B cell (primary cell): ENCODE measurements around the gene BCOR. TPM values are rescaled to one million over a fixed set of nuclear protein-coding genes. Genes with fewer than 3 reads are reported as not detected.

ENCODE experiments used
- ATAC-seq: fragments of 200-7000 bp; cut with Tn5 transposase; one replicate; pipeline ENCODE4 v1.10.0; 2021; ENCODE audit warnings: low read depth, mild to moderate bottlenecking, moderate number of reproducible peaks, moderate library complexity
- CTCF ChIA-PET: fragments of 350-600 bp; sonication (Branson Sonifier 250); formaldehyde crosslinking; loops from one replicate; lab custom pipeline; 2021; ENCODE audit warnings: antibody characterized with exemption, inconsistent platforms; lab: Charles Lee
- POLR2A ChIA-PET: fragments of 350-600 bp; sonication (Branson Sonifier 250); formaldehyde crosslinking; loops from one replicate; lab custom pipeline; 2021; ENCODE audit warnings: antibody characterized with exemption; lab: Charles Lee
- DNase-seq: peaks from one replicate; pipeline ENCODE4 v3.0.0; 2013
- H2AFZ ChIP-seq: 2 replicates; pipeline ENCODE4 v1.6.1; 2012; ENCODE audit warnings: mild to moderate bottlenecking, low read depth, low read length; ENCODE audit not compliant: insufficient read depth, poor library complexity, severe bottlenecking
- H3K27ac ChIP-seq, 2 donors: 1 replicate in 1 of 2; 2 replicates in 1 of 2; pipeline ENCODE4 v1.5.1; 2012 to 2013; ENCODE audit warnings: low read length in 2 of 2, mild to moderate bottlenecking in 2 of 2, moderate library complexity in 1 of 2
- H3K27me3 ChIP-seq, 4 experiments: fragments of 200-600 bp in 1 of 4; sonication (generic) in 1 of 4; replicated peaks in 1 of 4; 1 replicate in 2 of 4; 2 replicates in 2 of 4; pipeline versions ENCODE4 v1.6.1 to v1.7.0; 2013 to 2016; ENCODE audit warnings: low read length in 3 of 4, mild to moderate bottlenecking in 2 of 4, mixed read lengths in 1 of 4, moderate library complexity in 1 of 4; ENCODE audit not compliant: insufficient read depth in 4 of 4, control insufficient read depth in 3 of 4; ENCODE audit errors: control extremely low read depth in 1 of 4
- H3K36me3 ChIP-seq, 2 experiments: replicated peaks in 1 of 2; 1 replicate in 1 of 2; 2 replicates in 1 of 2; pipeline versions ENCODE4 v1.6.1 to v1.7.1; 2013; ENCODE audit warnings: low read length in 1 of 2; ENCODE audit not compliant: insufficient read depth in 2 of 2, control insufficient read depth in 1 of 2; ENCODE audit errors: control extremely low read depth in 1 of 2, extremely low read depth in 1 of 2
- H3K4me1 ChIP-seq, 2 donors: fragments of 200-600 bp in 1 of 2; sonication (generic) in 1 of 2; 1 replicate in 1 of 2; 2 replicates in 1 of 2; pipeline versions ENCODE4 v1.5.1 to v1.6.1; 2013 to 2017; ENCODE audit warnings: low read length in 2 of 2; ENCODE audit not compliant: control insufficient read depth in 2 of 2, insufficient read depth in 2 of 2
- H3K4me2 ChIP-seq: replicated peaks from 2 replicates; pipeline ENCODE3; 2012; ENCODE audit warnings: mild to moderate bottlenecking, low read depth, low read length; ENCODE audit not compliant: poor library complexity, severe bottlenecking
- H3K4me3 ChIP-seq, 5 experiments: fragments of 200-600 bp in 1 of 5; sonication (generic) in 1 of 5; 1 replicate in 3 of 5; 2 replicates in 2 of 5; pipeline versions ENCODE4 v1.5.1 to v1.7.0; 2011 to 2016; ENCODE audit warnings: low read length in 4 of 5, mild to moderate bottlenecking in 4 of 5, low read depth in 2 of 5, control low read depth in 1 of 5, moderate library complexity in 1 of 5; ENCODE audit not compliant: insufficient read depth in 1 of 5; ENCODE audit errors: control extremely low read depth in 1 of 5, extremely low read depth in 1 of 5
- H3K79me2 ChIP-seq: fragments of 200-600 bp; sonication (generic); one replicate; pipeline ENCODE4 v1.6.0; 2016; ENCODE audit warnings: low read length; ENCODE audit not compliant: control insufficient read depth, insufficient read depth
- H3K9ac ChIP-seq: fragments of 200-600 bp; sonication (generic); 2 replicates; pipeline ENCODE4 v1.6.1; 2017; ENCODE audit warnings: mild to moderate bottlenecking, low read length, moderate library complexity
- H3K9me3 ChIP-seq, 3 donors: one replicate each; pipeline versions ENCODE4 v1.6.1 to v1.7.1; 2013; ENCODE audit warnings: low read length in 2 of 3; ENCODE audit not compliant: control insufficient read depth in 2 of 3, insufficient read depth in 1 of 3; ENCODE audit errors: control extremely low read depth in 1 of 3
- H4K20me1 ChIP-seq: 2 replicates; pipeline ENCODE4 v1.6.0; 2012; ENCODE audit warnings: mild to moderate bottlenecking, low read length; ENCODE audit not compliant: insufficient read depth, control insufficient read depth, poor library complexity, severe bottlenecking
- H3K27ac Mint-ChIP-seq: one replicate; pipeline ENCODE4 v1.8.0; 2021; ENCODE audit warnings: mixed read lengths
- H3K27me3 Mint-ChIP-seq: one replicate; pipeline ENCODE4 v1.8.0; 2021; ENCODE audit warnings: mixed read lengths
- H3K4me1 Mint-ChIP-seq: one replicate; pipeline ENCODE4 v1.8.0; 2021; ENCODE audit warnings: mixed read lengths
- H3K4me3 Mint-ChIP-seq: one replicate; pipeline ENCODE4 v1.8.0; 2021; ENCODE audit warnings: mixed read lengths
- H3K9me3 Mint-ChIP-seq: one replicate; pipeline ENCODE4 v1.8.0; 2022; ENCODE audit warnings: mixed read lengths; ENCODE audit not compliant: insufficient read depth
- EZH2 ChIP-seq: IDR thresholded peaks from 2 replicates; pipeline ENCODE4 v1.6.1; 2012; ENCODE audit warnings: borderline replicate concordance, low read depth, mild to moderate bottlenecking, moderate library complexity, low read length; ENCODE audit not compliant: insufficient read depth, poor library complexity, severe bottlenecking
- WGBS: methylation state at CpG from one replicate; pipeline ENCODE4 v1.1.5; 2013; ENCODE audit warnings: missing lambda C conversion rate; ENCODE audit not compliant: insufficient coverage; 5-methylcytosine and 5-hydroxymethylcytosine counted together
- intact Hi-C: fragments of 100-400 bp; cut with micrococcal nuclease; formaldehyde crosslinking; loops from one replicate; pipeline ENCODE4 v1.10.0; 2022
- polyA plus RNA-seq: library from polyadenylated mRNA; depleted of rRNA; stranded (reverse); fragments of >200 nt; gene quantifications from 2 replicates; pipeline ENCODE4 v1.2.3, GENCODE V29; 2012
- total RNA-seq, 2 donors: library from RNA; stranded (reverse); fragments of 120-200 nt in 1 of 2; gene quantifications; 1 replicate in 1 of 2; 2 replicates in 1 of 2; pipeline versions ENCODE4 v1.2.3 to v1.2.4, GENCODE V29; 2013 to 2022
- TF ChIP-seq, protein P1 (sequence below): fragments of 200-600 bp; IDR thresholded peaks from one replicate; pipeline ENCODE4 v1.8.0; 2022; ENCODE audit warnings: antibody characterized with exemption, mild to moderate bottlenecking

Gene BCOR
- total and polyA plus RNA-seq, 2 donors (not counting 1 experiment from before 2014, with no cell fraction given): 19.0 to 65.3 TPM

DNA sequence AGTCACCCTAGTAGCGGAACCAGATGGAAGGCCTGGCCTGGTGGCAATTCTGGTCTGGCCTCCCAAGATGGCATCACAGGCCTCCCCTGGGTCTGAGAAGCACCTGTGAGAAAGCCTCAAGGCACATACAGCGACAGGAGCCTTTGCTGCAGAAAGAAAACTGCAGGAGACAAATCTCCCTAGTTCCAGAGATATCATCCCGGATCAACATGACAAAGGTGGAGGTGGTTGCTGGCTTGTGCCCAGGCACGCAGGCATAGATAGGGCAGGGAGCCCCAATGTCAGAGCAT lies 93.6 kb downstream of the BCOR start:
- H3K4me3 ChIP-seq: no peak overlapping the region
- no peaks in the 10 kb centered on the region for H3K79me2 ChIP-seq
- TF ChIP-seq, protein P1, sequence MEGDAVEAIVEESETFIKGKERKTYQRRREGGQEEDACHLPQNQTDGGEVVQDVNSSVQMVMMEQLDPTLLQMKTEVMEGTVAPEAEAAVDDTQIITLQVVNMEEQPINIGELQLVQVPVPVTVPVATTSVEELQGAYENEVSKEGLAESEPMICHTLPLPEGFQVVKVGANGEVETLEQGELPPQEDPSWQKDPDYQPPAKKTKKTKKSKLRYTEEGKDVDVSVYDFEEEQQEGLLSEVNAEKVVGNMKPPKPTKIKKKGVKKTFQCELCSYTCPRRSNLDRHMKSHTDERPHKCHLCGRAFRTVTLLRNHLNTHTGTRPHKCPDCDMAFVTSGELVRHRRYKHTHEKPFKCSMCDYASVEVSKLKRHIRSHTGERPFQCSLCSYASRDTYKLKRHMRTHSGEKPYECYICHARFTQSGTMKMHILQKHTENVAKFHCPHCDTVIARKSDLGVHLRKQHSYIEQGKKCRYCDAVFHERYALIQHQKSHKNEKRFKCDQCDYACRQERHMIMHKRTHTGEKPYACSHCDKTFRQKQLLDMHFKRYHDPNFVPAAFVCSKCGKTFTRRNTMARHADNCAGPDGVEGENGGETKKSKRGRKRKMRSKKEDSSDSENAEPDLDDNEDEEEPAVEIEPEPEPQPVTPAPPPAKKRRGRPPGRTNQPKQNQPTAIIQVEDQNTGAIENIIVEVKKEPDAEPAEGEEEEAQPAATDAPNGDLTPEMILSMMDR: no peak
- no peak for TF ChIP-seq EZH2
- ATAC-seq (no peak), DNase-seq (no peak)
- H3K9me3 Mint-ChIP-seq: no peaks in the 10 kb centered on the region
- ChIA-PET CTCF (no interaction called here), POLR2A (no interaction called here)
- intact Hi-C loops: no loop called here
- H2AFZ ChIP-seq: no peak overlapping the region
- no peaks in the 10 kb centered on the region for H3K9me3 ChIP-seq
- no peak overlapping the region for H3K9ac ChIP-seq
- H3K36me3 ChIP-seq: no peaks in the 10 kb centered on the region
- 100% methylated on average over 1 of the region's 4 CpGs for WGBS
- H3K4me1 ChIP-seq: peaks cover 29 to 30% of the 10 kb centered on the region in 2 donors
- H3K27ac ChIP-seq: no peak overlapping the region
- H3K27me3 Mint-ChIP-seq: peaks cover 13% of the 10 kb centered on the region
- H3K4me1 Mint-ChIP-seq: peaks cover 19% of the 10 kb centered on the region
- H3K4me2 ChIP-seq: no peak overlapping the region
- no peaks in the 10 kb centered on the region for H4K20me1 ChIP-seq
- no peak overlapping the region for H3K27ac Mint-ChIP-seq
- H3K27me3 ChIP-seq: peaks cover 0 to 38% (median 15%) of the 10 kb centered on the region in 4 experiments
- H3K4me3 Mint-ChIP-seq: peak overlapping the region; percentile 10

DNA sequence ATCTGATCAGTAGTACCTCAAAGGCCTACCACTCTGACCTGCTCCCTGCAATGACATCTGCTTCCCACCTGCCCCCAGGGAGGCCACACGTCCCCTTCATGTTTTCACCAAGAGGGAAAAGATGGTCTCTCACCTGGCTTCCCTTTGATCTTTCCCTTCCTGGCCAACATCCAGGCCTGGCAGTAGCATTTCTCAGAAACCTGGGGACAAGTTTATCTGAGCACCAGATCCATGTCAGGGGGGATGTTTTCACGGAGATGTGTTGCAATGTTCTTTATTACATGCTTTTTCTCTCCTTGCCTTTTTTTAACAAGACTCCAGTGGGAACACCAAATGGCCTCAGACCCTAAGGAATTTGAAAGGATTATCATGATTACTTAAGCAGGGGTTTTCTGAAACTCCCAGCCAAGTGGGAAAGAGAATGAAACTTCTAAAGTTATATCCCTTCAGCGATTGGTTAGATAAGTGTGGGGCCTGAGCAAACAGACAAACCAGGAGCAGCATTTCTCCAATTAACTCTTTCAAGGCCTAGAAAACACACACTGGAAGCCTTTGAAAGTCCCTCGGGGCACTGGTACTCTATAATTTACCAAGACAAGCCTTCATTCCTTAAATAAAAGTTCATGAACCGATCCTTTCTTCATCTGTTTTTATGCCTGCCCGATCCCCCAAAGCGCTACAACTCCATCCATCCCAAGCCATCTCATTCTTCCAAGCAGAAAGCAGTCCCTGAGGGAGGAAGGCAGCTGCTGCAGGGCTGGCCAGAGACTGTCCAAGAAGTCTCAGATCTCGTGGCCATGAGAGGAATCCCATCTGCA lies 94.1 kb downstream of the BCOR start:
- POLR2A ChIA-PET: no interaction called here
- no peak overlapping the region for H3K9ac ChIP-seq
- CTCF ChIA-PET: no interaction called here
- no peaks in the 10 kb centered on the region for H4K20me1 ChIP-seq
- H3K9me3 ChIP-seq: no peaks in the 10 kb centered on the region
- Mint-ChIP-seq H3K9me3 (no peaks in the 10 kb centered on the region), H3K4me1 (peaks cover 16% of the 10 kb centered on the region), H3K27ac (no peak overlapping the region), H3K4me3 (no peak overlapping the region), H3K27me3 (peaks cover 13% of the 10 kb centered on the region)
- WGBS: 80% methylated on average over 3 of the region's 8 CpGs
- peaks cover 23 to 24% of the 10 kb centered on the region in 2 donors for H3K4me1 ChIP-seq
- TF ChIP-seq EZH2: no peak
- TF ChIP-seq, protein P1: no peak
- no peak overlapping the region for H3K4me3 ChIP-seq
- no peak overlapping the region for H3K4me2 ChIP-seq
- DNase-seq (no peak), ATAC-seq (no peak)
- no peak overlapping the region for H2AFZ ChIP-seq
- H3K27me3 ChIP-seq: peaks cover 0 to 38% (median 15%) of the 10 kb centered on the region in 4 experiments
- intact Hi-C loops: no loop called here
- H3K79me2 ChIP-seq: no peaks in the 10 kb centered on the region
- H3K27ac ChIP-seq: no peak overlapping the region
- H3K36me3 ChIP-seq: no peaks in the 10 kb centered on the region
